Stimulated activated naive CD4-positive, alpha-beta T cell (primary cell): ENCODE data around the gene PPP1R1A.

Experiments used
- DNase-seq, 6 experiments: peaks; one replicate each; lab custom pipeline; 2025; lab: John Stamatoyannopoulos, UW

PPP1R1A gene

GRCh38 chr12:54535474-54535873 is 53.0 kb downstream of the PPP1R1A start:
- DNase-seq: no peak

GRCh38 chr12:54529581-54529980 is 58.9 kb downstream of the PPP1R1A start:
- DNase-seq: no peak
